Stimulated activated CD4-positive, alpha-beta T cell treated with anti-CD3 and anti-CD28 coated beads, Interleukin-2, amount 100 ng/mL, for 4 hours (primary cell): ENCODE results near the gene MAEA.
"Not testable (repeated sequence)": the region's sequence is repeated elsewhere in the genome, so short reads cannot be mapped to it uniquely, and the experiment has no call there.

Experiments used
- DNase-seq: peaks from one replicate; pipeline ENCODE4 v3.0.0-alpha.2; 2020; ENCODE audit warnings: low read depth

Gene MAEA

DNA sequence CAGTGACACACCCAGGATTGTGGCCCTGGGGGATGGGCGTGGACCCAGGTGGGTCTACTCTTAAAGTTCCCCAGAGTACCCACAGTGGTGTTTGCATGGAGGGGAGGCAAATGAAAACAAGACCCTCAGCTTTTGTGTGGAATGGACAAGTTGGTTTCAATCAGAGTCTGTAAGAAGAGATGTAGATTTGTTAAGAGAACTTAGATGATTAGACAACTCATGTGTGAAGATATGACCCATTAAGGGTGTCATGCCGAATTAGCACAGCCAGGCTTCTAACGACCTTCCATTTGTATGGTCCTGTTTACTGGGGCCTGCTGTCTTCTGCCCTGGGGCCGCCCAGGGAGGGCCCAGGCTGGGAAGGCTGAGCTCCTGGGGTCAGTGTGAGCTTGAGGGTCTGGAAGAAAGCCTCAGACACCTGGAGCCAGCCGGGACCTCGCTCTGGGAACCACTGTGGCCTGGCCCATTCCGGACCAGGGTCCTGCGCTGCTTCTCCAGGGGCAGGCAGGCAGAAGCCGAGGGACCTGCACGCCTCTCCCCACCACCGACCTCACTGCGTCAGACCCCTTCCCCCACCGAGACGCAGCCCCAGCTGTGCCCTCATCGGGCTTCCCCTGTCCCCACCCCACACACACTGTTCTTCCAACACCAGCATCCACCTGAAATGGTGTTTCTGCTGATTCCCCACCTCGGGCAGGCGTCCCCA is 77.7 kb downstream of the MAEA start:
- no peak for DNase-seq

DNA sequence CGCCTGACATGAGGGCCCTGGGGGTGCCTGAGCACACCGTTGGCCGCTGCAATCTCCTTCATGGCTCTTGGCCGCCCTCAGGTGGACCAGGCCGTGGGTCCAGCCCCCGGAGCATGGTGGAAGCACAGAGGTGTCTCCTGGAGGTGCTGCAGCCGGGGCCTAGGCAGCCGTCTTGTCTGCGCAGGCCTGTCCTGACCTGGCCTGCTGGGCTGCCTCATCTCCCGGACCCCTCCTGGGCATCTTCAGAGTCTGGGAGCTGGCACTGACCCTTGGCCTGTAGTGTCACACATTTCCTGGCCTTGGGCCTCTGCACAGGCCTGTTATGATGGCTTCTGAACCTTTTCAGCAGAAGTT is 78.2 kb downstream of the MAEA start:
- no peak for DNase-seq

DNA sequence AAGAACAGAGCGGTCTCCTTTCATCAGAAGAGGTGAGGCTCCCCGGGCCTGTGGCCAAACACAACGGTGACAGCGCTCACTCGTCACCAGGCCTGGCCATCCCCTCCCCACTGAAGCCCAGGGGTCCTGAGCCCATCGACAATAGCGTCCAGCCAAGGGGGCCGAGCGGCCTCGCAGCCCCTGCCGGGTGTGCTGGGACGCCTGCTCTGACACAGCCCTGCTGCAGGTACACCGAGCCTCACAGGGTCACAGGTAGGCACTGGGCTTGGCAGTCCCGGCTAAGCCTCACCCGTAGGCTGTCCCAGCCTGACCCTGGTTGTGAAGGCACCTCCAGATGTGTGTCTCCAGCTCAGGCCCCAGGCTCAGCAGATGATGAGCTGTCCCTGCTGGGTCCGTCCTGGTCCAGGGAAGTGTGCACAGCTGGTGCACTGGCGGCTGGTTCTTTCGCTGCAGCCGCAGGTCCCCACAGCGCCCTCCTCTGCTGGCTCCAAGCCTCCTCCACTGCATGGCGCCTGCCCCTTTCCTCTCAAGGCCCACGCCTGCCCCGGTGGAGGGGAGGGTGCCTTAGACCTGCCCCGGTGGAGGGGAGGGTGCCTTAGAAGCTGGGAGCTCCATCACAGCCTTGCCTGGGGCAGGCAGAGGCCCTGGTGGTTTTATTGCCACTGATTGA is 78.9 kb downstream of the MAEA start:
- DNase-seq: no peak

DNA sequence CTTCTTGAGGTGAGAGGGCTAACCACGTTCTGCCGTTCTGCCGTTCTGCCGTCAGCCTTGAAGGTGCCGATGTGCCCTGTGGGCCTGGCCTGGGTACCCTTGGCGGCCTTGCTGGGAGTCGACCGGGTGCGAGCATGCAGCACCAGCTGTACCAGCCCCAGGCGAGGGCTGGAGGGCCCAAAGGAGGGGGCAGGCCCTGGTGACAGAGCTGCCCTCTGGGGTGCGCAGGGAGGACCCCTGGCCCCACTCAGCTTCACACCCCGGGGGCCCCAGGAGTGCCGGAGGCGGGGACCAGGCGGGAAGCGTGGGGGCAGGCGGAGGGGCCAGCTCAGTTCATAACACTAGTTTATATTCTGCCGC is 79.4 kb downstream of the MAEA start:
- DNase-seq: no peak

DNA sequence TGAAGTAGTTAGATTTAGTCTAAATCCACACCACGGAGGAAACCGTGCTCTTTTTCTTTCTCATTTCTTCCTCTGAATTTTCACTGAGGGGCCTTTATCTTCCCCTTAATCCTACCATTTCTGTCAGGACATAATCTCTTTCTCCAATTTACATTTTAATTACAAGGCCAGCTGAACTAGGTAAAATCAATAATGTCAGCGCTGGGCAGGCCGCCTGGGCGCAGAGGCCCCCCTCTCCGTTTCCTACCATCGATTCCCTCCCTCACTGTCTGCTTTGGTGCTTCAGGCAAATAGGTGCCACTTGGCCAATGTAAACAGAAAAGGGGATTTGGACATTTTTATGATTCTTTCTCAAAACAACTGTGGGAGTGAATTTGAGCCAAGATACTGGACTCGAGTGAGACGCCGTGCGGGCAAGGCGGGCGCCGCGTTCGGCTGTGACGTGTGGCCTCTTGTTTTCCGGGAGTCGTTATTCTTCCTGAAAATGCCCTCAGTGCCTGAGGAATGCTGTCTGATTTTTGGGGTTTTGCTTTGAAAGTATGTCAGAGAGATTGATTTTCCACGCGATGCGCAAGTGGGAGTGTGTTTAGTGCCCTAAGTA is 79.9 kb downstream of the MAEA start:
- no peak for DNase-seq

DNA sequence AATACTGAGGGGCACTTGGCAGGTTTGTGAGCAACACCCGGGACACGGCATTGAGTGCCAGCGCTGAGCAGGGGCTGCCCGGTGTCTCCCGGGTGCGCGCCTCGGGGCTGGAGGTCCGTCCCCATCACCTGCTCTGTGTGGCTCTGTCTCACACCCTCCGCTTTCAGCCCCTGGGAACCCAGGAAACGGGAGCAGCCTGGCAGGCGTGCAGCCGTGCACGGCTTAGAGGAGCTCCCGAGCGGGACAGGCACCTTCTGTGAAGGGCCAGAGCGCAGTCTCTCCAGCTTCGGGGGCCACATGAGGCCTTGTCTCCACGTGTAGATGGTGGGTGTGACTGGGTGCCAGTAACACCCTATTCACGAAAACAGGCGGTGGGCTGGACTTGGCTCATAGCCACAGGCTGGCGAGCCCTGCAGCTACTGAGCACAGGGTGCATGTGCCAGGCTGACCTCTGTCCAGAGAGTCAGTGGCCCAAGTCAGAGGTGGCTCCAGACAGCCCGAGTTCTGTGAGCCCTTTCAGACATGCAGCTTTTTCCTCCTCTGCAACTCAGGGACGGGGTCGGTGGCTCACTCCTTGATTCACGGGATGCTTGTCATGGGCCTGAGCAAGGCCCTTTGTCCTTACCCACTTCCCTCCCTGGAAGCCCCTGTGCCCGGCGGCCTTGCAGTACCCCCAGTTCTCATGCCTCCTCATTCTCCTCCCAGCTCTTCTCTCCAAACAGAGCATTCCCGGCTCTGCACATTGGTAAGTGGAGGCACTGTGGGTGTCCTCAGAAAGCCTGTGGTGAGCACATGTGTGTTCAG is 80.8 kb downstream of the MAEA start:
- DNase-seq: no peak

DNA sequence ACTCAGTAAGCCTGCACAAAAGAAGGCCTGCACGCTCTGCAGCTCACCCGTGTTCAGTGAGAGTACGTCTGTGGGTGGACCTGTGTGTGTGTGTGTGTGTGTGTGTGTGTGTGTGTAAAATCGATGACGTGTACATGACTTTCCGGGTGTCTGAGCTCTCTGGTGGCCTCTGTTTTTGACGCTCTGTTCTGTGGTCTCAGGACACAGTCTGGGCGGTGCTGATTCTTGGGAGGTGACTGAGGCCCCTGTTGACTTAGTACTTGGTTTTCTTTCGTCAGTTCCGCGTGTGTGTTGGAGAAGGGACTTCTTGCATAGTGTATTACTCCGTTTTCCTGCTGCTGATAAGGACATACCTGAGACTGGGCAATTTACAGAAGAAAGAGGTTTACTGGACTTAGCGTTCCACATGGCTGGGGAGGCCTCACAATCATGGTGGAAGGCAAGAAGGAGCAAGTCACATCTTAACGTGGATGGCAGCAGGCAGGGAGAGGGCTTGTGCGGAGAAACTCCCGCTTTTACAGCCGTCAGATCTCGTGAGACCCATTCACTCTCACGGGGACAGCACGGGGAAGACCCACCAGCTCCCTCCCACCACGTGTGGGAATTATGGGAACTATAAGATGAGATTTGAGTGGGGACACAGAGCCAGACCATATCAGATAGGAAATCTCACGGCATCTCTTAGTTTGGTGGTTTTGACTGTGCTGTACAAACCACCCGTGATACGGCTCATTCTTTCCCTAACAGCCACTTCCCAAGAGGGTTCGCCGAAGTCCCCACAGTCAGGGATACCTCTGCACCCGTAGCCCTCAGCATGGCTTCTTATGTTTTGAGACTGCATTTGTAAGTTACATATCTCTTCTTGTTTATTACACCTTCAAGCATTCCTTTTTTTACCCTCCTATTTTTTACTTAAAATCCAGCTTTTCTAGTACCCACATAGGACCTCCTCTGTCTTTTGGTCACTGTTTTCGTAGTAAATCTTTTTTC is 81.8 kb downstream of the MAEA start:
- DNase-seq: no peak

DNA sequence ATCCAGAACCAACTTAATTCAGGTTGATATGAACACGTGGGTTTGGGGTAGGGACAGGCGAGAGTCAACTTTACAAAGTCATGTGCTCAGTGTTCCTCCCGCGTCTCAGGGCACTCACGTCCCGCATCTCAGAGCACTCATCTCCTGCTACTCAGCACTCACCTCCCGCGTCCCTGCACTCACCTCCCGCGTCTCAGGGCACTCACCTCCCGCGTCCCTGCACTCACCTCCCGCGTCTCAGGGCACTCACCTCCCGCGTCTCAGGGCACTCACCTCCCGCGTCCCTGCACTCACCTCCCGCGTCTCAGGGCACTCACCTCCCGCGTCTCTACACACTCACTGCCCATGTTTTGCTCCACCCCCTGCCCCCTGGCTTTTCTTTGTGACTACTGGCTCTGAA is 82.9 kb downstream of the MAEA start:
- DNase-seq: not testable (repeated sequence)

DNA sequence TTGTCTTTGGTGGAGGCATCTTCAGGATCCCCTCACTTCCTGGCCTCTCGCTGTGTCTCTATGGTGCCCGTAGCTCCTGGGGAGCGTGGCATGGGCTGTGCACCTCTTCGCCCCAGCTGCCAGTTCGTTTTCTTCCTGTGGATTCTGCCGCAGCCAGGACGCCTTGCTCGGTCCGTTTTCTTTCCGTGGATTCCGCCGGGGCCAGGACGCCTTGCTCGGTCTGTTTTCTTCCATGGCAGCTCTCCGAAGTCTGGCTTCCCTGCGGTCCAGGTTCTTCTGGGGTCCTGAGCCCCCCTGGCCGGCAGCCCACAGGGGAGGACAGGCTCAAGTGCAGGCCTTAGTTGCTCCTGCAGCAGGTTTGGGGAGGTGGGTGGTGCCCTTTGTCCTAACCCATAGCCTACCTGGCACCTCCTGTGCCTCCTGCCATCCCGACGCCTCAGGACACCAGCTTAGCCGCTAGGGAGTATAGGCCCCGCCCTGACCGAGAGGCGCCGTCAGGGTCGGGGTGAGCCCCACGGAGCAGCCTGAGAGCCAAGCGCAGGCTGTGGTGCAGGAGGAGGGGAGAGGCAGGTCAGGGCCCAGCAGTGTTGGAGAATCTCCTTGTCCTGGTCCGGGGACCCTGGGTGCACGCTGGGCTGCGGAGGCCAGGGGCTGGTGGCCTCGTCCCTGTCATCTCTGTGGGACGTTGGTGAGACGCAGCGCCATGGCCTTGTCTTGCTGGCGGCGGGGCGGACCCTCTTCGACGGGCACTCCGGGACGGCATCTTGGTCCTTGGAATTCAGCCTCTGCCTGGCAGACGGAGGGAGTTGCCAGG is 84.4 kb downstream of the MAEA start:
- no peak for DNase-seq

DNA sequence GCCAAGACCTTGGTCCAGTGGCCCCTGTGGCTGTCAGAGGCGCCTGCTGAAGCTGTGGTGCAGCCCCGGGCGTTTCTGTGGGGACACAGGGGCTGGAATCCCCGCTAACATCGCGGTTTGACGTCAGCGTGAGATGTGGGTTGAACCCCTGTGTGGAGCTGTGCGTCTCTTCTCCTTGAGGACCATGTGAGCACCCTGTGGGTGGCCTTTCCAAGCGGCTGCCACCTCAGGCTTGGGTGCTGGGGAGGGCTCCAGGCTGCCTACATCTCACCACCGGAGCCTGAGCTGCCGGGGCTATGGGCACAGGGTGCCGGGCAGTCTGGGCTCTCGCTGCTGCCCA is 85.0 kb downstream of the MAEA start:
- no peak for DNase-seq

DNA sequence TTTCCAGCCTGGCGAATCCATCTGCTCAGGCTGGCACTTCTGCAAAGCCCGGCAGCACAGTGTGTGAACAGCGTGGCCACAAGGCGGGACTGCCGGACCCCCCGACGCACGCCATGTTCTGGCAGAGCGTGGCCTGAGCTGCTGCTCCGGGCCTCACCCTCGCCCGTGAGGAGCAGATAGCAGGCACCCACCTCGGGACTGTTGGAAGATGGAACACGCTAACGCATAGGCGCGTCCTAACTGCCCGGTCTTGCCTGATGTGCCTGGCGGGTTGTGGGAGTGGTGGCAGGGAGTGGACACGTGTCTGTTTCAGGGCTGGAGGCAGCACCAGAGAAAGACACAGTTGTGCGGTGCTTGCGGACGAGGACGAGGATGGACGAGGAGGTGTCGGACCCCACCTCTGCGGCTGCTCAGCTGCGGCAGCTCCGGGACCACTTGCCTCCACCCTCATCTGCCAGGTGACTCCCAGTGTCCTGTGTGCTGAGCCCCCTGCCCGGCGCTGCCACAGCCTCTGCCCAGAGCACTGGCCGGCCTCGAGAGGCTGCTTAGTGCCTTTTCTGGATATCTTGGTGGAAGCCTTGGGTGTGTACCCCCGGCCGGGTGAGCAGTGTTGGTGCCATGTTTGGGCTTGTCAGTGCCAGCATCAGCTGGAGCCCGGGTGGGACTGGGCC is 85.5 kb downstream of the MAEA start:
- DNase-seq: no peak

DNA sequence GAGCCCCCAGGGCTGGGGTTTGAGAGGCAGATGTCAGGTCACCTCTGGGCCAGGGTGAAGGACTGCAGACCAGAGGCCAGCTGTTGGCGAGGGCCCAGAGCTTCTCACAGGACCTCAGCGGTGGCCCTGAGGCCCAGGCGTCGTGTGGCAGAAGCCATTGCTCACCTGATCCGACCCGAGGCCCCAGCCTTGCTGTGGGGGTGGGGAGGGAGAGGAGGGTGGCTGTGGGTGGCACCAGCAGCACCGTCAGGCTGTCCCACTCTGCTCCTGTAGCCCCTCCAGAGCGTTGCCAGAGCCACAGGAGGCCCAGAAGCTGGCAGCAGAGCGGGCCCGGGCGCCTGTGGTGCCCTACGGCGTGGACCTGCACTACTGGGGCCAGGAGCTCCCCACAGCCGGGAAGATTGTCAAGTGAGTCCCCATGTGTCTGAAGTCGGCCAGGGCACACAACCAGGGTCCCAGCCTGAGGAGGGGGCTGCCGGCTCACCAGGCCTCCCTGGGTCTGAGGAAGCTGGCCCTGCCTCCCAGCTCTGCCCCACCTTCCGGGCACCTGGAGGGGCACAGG is 86.2 kb downstream of the MAEA start:
- no peak for DNase-seq

DNA sequence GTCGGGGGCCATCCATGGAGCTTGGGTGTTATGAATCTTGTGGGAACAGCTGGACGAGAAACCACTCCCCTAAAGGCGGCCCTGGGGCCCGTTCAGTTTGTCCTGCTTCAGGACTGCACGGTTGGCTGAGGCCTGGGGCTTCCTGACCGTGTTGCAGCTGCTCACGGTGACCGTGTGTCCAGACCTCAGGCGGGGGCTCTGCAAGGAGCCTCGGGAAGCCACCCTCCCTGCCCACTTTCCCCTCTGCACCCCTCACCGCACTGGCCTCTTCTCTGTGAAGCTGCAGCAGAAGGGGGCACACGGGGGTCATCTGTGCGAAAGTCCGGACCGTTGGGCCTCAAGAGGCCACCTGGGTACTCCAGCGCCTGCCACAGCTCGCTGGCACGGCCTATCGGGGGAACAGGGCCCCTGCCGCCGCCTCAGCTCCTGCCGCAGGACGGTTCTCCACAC is 86.7 kb downstream of the MAEA start:
- no peak for DNase-seq

DNA sequence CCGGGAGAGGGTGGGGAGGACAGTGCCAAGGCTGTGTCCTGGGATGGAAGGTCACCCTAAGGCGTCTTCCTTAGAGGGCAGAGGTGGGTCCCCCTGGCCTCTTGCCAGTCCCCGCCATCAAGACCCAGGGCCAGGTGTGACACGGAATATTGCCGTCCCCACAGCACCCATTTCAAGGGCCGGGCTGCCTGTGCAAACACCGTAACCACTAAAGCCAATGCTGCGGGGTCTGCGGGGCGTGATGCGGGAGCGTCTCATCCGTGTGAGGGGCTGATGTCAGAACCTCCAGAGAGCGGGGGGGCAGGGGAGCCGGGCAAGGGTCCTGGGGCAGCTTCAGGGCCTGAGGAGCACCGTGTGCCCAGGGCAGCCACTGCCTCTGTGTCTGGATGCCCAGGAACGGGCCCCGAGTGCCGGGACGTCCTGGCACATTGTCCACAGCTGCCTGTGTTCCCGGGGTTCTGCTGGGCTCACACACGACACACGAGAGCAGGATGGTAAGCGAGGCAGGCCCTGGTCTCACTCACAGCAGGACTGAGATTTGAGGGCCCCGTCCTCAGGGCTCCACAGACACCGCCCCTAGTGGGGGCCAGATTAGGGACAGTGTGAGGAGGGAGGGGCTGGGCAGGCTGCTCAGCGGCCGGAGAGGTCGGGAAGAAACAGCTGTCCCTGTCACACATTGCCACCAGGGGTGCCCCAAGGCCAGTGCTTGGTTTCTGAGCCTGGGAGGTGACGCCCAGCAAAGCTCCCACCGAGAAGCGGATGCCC is 87.3 kb downstream of the MAEA start:
- no peak for DNase-seq

DNA sequence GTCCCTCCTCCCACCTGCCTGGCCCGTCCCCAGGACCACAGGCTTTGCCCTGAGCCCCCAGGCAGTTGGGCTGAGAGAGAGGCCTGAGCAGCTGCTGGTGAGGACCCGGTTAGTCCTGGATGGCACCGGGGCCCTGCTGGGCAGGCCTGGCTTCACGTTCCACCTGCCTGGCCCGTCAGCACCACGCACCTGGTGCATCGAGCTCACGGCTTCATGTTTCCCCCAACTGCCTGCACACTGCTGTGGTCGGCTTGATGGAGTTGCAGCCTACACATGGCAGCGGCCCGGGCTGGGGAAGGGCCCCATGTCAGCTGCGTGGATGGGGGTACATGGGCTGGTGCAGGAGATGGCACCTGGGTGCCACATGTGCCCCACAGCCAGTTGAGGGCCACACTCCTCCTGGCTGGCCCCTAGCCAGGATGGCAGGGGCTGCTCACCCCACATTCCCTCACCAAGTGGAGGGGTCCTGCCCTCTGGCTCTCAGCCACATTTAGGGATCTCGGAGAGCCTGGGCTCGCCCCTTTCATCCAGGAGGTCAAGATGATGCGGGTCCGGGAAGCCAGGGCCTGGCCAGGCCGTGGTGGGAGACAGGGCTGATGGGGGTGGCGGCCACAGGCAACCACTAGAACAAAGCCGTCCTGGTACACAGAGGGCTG is 88.0 kb downstream of the MAEA start:
- no peak for DNase-seq

DNA sequence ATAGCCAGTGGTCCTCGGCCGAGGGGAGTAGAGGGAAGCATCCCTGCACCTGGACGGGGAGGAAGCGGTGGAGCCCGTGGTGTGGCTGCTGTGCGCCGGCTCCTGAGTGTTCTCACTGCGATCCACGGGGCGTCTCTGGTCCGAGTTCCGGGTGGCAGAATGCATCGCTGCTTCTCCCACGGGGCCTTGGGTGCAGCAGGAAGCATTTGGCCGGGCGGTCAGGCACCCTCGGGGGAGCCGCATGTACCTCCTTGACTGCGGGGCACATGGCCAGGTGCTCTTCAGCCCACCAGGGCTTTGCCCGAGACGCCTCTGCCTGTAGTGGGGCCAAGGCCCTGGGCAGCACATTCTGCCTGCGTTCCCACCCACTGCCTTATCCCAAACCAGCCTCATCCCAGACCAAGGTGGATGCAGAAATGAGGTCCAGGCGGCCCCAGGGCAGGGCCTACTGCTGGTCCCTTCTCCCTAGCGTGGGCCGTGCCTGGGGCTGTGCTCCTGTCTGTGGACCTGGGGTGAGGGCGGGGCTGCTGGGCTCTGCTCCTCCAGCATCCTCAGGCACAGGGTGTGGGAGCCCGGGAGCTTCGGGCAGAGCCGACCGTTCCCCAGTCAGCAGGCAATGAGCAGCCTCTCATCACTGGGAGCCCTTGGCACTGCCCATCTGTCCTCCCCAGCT is 89.0 kb downstream of the MAEA start:
- DNase-seq: no peak

DNA sequence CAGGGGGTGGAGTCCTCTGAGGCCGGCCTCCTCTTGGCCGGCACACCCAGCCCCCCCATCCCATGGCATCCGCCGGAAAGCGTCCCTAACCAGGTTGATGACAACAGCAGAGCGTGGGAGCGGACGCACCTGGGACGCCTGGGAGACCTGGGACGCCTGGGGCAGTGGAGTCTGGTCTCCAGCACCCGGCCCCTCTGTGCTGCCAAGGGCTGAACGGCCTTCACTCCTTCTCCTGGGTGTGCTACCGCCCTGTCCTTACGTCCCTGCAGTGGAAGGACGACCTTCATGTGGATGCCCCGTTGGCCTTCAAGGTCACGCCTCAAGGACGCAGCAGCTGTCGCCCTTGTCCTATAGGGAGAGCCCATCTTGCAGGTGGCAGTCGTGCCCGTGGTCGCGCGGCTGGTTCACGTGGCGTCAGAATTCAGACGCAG is 89.7 kb downstream of the MAEA start:
- no peak for DNase-seq

DNA sequence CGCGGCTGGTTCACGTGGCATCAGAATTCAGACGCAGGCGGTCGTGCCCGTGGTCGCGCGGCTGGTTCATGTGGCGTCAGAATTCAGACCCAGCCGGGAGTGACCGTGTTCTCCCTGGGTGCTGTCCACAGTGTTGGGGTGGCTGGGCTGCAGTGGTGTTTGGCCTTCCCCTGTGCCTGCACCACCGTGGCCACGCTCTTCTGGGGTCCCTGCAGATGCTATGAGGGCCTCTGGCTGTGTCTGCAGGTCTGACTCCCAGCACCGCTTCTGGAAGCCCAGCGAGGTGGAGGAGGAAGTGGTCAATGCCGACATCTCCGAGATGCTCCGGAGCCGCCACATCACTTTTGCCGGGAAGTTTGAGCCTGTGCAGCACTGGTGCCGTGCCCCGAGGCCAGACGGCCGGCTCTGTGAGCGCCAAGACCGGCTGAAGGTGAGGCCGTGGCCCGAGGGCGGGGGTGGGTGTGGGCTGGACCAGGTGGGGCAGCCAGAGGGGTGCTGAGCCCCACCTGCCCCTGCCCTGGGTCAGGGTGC is 90.2 kb downstream of the MAEA start:
- no peak for DNase-seq
